Measurements from ENCODE around the gene ENAH. TPM values are rescaled to one million over a fixed set of nuclear protein-coding genes. Genes with fewer than 3 reads are reported as not detected.

Gene ENAH
- total RNA-seq, 1 experiment from 2014 or later: 285 TPM

DNA sequence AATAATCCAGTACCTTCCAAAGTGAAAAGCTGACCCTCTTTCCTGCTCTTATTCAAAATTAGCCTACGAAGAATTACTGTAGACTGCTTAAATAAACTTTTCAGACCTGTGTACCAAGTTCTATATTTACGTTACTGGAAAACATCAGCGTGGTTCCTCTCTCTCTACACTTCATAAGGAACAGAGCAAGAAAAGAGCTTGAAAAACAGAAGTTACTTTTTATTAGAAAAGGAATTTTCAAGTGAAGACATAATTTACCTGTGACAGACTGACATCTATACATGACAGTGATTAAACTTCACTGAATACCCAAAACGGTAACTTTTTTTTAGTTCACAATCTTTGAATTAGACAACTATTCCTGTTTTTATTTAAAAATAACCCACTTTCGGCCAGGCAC lies 2.7 kb downstream of the ENAH start:
- Histone ChIP-seq H4K5ac (ENCODE audit: insufficient read length, low read depth, low read length) (no peak overlapping the region), H3K27me3 (ENCODE audit: insufficient read depth, low read length) (no peaks in the 10 kb centered on the region), H3K9me3 (ENCODE audit: control insufficient read depth, low read depth, low read length) (no peaks in the 10 kb centered on the region), H3K14ac (ENCODE audit: insufficient read depth, low read length) (no peak overlapping the region), H4K20me1 (ENCODE audit: control insufficient read depth, insufficient read depth, insufficient read length) (no peaks in the 10 kb centered on the region), H3K27ac (ENCODE audit: insufficient read length, low read depth, low read length) (no peak overlapping the region), H2BK15ac (ENCODE audit: low read depth, low read length) (no peak overlapping the region), H3K23ac (ENCODE audit: insufficient read length, low read depth, low read length) (no peak overlapping the region), H4K91ac (ENCODE audit: insufficient read length, low read depth, low read length) (no peak overlapping the region), H2AFZ (ENCODE audit: low read length) (no peak overlapping the region), H3K79me2 (ENCODE audit: insufficient read depth, low read length) (peaks cover 57% of the 10 kb centered on the region; the same call in 1 of the 2 replicates), H3K18ac (ENCODE audit: insufficient read length, low read depth, low read length) (no peak overlapping the region), H3K56ac (ENCODE audit: insufficient read length, low read depth, low read length) (no peak overlapping the region), H3K4me1 (ENCODE audit: insufficient read depth, low read length) (no peaks in the 10 kb centered on the region), H2AK5ac (ENCODE audit: insufficient read length, low read length) (no peak overlapping the region), H3K79me1 (ENCODE audit: insufficient read depth, low read depth, low read length, poor library complexity, severe bottlenecking) (no peaks in the 10 kb centered on the region), H3T11ph (ENCODE audit: low read length) (no peak overlapping the region), H3K4ac (ENCODE audit: low read depth, low read length) (no peak overlapping the region), H3K9ac (ENCODE audit: extremely low read depth, insufficient read length, low read length) (no peak overlapping the region), H2BK5ac (ENCODE audit: insufficient read length, low read length) (no peak overlapping the region), H2BK12ac (ENCODE audit: insufficient read length, low read depth, low read length) (no peak overlapping the region), H3K23me2 (ENCODE audit: insufficient read length, low read depth, low read length, poor library complexity, severe bottlenecking) (peaks cover 3% of the 10 kb centered on the region), H4K8ac (replicated peaks; ENCODE audit: insufficient read length, low read depth, low read length) (no peak overlapping the region), H2BK20ac (ENCODE audit: low read depth, low read length, poor library complexity, severe bottlenecking) (no peak overlapping the region), H2BK120ac (ENCODE audit: low read depth, low read length, poor library complexity, severe bottlenecking) (no peak overlapping the region), H3K4me2 (ENCODE audit: insufficient read depth, insufficient read length, low read length) (peak overlapping the region; percentile 18)
- H3K27me3 Mint-ChIP-seq (ENCODE audit: low read depth): no peaks in the 10 kb centered on the region
- peak overlapping the region; percentile 95 to 100 for H3K4me3 Mint-ChIP-seq
- H3K27ac Mint-ChIP-seq: peak overlapping the region in 1 of 3 experiments; percentile 43; a peak in 2 of 7 replicates
- DNase-seq: no peak
- no CpG with 5 or more reads among the region's 5 CpGs for WGBS (ENCODE audit: extremely low coverage, insufficient read length, low lambda C conversion rate)
- peaks cover 9 to 42% (median 28%) of the 10 kb centered on the region in 3 experiments for H3K36me3 Mint-ChIP-seq (ENCODE audit: insufficient read depth in 1 of 3, low read depth in 3 of 3)
- peaks cover 5% of the 10 kb centered on the region in 2 experiments; a peak in 3 of 5 replicates for H3K9me3 Mint-ChIP-seq
- H3K4me1 Mint-ChIP-seq: peaks cover 38 to 45% of the 10 kb centered on the region in 2 experiments
- TF ChIP-seq, protein P1, sequence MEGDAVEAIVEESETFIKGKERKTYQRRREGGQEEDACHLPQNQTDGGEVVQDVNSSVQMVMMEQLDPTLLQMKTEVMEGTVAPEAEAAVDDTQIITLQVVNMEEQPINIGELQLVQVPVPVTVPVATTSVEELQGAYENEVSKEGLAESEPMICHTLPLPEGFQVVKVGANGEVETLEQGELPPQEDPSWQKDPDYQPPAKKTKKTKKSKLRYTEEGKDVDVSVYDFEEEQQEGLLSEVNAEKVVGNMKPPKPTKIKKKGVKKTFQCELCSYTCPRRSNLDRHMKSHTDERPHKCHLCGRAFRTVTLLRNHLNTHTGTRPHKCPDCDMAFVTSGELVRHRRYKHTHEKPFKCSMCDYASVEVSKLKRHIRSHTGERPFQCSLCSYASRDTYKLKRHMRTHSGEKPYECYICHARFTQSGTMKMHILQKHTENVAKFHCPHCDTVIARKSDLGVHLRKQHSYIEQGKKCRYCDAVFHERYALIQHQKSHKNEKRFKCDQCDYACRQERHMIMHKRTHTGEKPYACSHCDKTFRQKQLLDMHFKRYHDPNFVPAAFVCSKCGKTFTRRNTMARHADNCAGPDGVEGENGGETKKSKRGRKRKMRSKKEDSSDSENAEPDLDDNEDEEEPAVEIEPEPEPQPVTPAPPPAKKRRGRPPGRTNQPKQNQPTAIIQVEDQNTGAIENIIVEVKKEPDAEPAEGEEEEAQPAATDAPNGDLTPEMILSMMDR (conservative IDR thresholded peaks at IDR 0.05): no peak
